Testis (tissue), 2 donors: Measurements from ENCODE around the gene LGALS7B.

Experiments used
- POLR2A ChIP-seq: fragments of 450-650 bp; IDR thresholded peaks from one replicate; pipeline ENCODE4 v1.6.1; 2017; ENCODE audit warnings: antibody characterized with exemption, mild to moderate bottlenecking, moderate library complexity
- TF ChIP-seq, protein P1 (sequence below), 3 experiments: fragments of 450-650 bp in 2 of 3; fragments of 200-600 bp in 1 of 3; sonication (generic) in 1 of 3; IDR thresholded peaks; one replicate each; pipeline ENCODE4 v1.5.1; 2016 to 2019; ENCODE audit warnings: antibody characterized with exemption in 3 of 3, mild to moderate bottlenecking in 2 of 3, moderate library complexity in 1 of 3

DNA sequence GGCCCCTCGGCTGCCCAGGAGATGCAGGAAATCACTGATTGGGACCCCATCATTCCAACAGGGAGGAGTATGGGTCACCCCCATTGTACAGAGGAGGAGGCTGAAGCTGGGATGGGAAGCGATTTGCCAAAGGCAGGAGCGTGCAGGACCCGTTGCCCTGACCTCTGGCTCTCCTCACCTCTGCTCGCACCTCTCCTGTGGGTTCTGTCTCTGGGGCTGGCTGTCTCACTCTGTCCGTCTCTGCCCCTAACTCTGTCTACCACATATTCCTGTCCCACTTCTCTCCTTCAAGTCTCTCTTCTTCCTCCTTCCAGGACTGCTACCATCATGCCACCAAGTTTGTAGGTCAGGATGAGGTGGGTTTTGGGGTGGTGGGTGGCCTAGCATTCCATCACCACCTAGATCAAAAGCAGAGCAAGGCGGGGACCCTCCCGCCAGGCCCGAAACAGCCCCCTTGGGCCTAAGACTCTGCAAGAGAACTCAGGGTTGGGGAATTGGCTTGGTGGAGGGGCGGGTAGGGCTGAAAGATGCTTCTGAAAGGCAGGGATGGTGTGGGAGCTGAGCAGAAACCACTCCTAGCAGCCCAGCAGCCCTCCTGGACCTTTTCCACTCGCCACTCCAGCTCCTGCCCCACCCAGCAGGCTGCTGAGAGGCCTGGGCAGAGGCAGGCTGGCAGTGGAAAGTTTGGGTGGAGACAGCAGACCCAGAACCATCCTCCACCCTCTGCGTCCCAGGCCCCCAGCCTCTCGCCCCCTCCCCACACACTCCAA, 14.6 kb upstream of the LGALS7B start:
- TF ChIP-seq, protein P1, sequence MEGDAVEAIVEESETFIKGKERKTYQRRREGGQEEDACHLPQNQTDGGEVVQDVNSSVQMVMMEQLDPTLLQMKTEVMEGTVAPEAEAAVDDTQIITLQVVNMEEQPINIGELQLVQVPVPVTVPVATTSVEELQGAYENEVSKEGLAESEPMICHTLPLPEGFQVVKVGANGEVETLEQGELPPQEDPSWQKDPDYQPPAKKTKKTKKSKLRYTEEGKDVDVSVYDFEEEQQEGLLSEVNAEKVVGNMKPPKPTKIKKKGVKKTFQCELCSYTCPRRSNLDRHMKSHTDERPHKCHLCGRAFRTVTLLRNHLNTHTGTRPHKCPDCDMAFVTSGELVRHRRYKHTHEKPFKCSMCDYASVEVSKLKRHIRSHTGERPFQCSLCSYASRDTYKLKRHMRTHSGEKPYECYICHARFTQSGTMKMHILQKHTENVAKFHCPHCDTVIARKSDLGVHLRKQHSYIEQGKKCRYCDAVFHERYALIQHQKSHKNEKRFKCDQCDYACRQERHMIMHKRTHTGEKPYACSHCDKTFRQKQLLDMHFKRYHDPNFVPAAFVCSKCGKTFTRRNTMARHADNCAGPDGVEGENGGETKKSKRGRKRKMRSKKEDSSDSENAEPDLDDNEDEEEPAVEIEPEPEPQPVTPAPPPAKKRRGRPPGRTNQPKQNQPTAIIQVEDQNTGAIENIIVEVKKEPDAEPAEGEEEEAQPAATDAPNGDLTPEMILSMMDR (IDR thresholded peaks at IDR 0.05): no peak
- TF ChIP-seq POLR2A: no peak
